SU-DHL-6 (cell line): ENCODE measurements around the gene CIB2.

Source experiments
- CTCF ChIP-seq: fragments of 200-600 bp; sonication (generic); IDR thresholded peaks from one replicate; pipeline ENCODE4 v1.5.1; 2017; ENCODE audit warnings: antibody characterized with exemption, mild to moderate bottlenecking, low read length, moderate library complexity; ENCODE audit not compliant: insufficient read depth, poor library complexity, severe bottlenecking
- EZH2phosphoT487 ChIP-seq: fragments of 200-600 bp; sonication (generic), shearing (Covaris generic); conservative IDR thresholded peaks from 2 replicates; pipeline ENCODE4 v1.6.1; 2018; ENCODE audit warnings: mild to moderate bottlenecking, antibody characterized with exemption, low read length, moderate library complexity, mixed read lengths

- TF ChIP-seq CTCF (no peak), EZH2phosphoT487 (no peak)
Measured at GRCh38 chr15:78178064-78178463, 46.8 kb upstream of the CIB2 start.
